NK-92 treated with Interleukin-12 subunit alpha and Interleukin-12 subunit beta, amount 100 ng/mL, for 24 hours (cell line): ENCODE results near the gene MAGI2.
"Not testable (repeated sequence)": the region's sequence is repeated elsewhere in the genome, so short reads cannot be mapped to it uniquely, and the experiment has no call there.

Source experiments
- DNase-seq: peaks from one replicate; lab custom pipeline; 2025; lab: John Stamatoyannopoulos, UW

Gene MAGI2

DNA sequence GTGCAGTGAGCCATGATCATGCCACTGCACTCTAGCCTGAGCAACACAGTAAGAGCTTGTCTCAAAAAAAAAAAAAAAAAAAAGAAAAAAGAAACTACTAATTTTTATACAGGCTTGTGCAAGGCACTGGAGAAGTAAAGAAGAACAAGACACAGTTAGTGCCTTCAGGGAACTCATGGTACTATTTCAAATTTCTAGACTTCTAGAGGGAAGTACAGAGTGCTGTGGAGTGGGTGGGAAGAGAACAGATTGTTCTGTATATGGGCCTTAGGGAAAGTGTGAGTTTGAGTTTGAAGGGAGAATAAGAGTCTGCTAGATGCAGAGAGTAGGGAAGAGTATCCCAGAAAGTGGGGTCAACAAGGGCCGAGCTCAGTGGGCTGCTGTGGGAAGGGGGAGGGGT, 1420.1 kb downstream of the MAGI2 start:
- no peak for DNase-seq

DNA sequence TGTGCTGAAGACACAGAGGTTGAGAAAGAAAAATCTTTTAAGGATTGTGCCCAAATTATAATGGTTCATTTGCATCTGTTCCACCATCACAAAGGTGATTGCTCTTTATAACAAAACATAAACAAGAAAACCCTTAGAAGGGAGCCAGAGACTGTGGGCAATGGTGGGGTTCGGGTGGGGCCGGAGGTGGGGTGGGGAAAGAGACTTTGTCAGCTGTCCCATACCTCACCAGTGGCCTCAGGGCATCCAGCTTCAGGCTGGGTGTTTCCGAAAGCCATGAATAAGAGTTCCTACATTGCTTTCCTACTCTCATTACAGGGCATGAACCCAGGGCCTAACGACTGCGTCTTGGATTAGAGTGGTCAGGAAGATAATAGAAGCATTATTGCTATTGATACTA, 1427.0 kb downstream of the MAGI2 start:
- DNase-seq, result no peak

DNA sequence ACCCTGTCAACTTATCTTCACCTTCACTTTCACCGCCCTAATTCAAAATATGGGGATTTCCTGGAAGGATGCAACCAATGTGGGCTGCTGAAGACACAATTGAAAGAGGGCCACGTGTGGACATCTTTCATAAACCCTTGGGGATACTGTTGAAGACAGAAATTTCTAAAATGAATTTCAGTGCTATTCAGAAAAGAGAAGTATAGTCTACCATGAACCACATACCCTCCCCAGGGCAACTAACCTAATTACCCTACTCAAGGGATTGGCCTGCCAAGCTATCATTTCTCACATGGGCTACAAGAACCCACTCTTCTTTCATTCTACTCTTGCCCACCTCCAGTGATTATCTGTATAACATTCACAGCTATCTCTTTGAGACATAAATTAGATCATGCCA, 1428.9 kb downstream of the MAGI2 start:
- DNase-seq, result no peak

DNA sequence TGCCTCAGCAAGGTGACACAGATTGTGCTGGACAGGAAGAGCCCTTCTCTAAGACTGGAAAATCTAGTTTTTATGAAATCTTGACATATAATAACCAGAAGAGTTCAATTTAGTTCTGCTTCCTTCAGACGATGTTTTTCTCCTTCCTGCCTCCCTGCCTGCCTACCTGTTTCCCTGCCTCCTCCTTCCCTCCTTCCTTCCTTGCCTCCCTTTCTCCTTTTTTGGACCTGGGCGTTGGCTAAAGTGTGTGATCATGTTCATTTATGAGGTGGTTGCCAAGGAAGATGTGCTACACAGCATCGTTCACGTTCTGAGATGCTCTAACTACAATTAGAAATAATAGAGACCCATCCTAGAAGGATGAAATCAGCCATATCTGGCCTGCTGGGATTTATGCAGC, 1430.3 kb downstream of the MAGI2 start:
- DNase-seq, result no peak

DNA sequence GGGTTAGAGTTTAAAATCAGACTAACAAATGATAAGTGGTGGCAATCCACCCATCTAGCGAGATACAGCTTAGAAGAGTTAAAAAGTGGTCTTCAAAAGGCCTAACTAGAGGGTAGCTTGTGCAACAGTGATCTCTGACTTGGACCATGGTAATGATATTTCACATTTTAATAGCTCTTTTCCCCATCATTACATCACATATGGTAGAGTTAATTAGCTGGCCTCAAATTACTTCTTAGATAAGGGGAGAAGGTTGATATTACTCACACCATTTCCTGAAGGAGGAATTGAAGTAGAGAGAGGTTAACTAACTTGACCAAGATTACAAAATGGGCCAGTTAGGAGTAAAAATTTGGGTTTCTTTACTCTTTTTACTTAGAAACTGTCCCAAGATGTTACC, 1431.3 kb downstream of the MAGI2 start:
- no peak for DNase-seq

DNA sequence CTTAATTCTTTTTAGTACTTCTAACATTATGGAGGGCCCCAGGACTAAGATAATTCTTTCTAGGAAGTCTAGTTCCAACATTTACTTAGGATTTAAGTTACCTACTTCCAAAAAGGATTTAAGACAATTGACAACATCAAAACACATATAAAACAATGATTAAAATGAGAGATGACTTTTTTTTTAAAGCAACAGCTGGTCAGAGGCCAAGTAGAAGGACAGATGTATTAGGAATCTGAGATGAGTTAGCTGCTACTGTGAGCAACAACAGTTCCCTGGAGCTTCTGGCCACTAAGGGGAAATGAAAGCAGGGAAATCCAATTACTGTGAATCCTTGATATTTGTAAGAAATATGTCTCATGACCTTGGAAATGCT, 1432.6 kb downstream of the MAGI2 start:
- DNase-seq, result no peak

DNA sequence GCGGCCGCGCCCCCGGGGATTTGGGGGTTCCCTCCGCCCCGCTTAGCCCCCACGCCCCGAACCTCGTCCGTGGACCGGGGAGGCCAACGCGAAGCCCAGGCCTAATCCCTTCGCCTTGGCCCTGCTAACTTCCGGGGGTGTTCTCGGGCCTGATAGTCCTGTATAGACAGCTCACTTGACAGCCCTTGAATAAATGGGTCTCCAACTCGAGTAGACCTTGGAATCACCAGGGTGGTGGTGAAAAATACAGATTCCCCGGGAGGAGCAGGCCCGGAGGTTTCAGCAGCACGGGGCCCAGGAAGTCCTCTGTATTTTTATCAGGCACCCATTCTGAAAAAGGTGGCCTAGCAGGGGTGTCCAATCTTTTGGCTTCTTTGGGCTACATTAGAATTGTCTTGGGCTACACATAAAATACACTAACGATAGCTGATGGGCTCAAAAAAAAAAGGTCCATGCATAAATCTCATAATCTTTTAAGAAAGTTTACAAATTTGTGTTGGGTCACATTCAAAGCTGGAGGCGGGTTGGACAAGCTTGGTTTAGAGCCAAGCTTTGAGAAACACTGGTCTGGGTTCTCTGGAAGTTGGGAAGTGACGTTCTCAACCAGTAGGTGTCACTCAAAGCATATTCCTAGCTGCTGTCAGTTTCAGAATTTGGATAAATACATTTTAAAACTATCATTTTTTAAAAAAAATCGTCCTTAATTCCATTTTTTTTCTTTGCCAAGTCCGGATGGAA, 1433.2 kb downstream of the MAGI2 start:
- no peak for DNase-seq

DNA sequence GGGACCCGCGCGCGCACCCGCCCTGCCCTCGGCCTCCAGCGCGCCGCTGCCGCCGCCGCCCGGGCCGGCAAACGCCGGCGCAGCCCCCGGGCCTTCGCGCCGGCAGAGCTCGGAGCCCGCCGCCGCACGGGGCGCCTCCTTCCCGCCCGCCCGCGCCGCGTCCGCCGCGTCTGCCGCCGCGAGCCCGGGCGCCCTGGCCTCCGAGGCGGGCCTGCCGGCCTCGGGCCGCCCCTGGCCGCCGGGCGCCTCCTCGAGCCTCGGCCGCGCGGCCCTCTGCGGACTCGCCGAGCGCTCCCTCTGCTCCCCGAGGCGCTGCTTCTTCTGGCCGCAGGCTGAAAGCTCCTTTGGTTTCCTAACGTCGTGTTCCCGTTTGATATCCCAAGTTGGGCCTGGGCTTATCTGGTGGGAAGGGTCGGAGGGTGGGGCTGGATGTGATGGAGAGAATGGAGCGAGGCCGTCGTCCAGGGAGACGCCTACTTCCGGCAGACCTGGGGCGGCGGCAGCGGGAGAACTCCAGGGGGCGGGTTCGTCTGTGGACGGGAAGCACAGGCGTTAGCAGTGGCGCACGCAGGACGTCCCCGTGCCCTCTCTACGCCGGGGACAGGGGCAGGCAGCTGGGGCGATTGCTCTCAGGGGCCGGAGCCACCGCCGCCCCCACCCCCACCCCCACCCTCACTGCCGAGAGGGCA, 1433.9 kb downstream of the MAGI2 start:
- DNase-seq, result no peak

DNA sequence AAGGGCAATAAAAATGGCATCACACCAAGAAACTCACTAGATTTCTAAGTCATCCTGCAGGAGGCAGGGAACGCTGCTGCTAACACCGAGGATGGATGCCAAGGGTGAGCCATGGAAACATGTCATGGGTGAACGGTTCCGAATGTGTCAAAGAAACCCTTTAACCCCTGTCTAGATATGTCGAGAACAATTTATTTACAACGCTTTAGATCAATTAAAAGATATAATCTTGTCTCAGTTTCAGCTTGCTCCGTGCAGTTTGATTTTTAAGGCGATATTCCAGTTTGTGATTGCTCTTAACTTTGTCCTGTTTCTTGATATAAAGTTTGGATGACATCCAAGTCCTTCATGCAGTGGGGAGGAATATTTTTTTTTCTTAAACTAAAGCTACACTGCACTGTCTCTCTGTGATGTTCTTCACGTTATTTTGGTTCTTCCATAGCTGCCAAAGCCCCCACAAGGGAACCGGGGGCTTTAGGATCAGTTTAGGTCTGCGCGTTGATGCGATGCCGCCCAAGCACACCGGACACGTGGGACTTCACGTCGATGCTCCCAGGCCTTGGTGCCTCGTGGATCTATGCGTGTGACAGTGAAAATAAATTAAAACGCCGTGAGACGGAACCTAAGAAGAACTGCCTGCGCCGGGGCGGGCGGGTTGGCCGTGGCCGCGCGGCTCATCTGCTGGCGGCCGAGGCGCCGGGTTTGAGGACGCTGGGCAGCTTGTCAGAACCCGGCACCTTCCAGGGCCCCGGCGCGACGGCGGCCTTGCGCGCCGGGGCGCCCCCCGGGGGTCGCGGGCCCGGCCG, 1434.6 kb downstream of the MAGI2 start:
- no peak for DNase-seq

DNA sequence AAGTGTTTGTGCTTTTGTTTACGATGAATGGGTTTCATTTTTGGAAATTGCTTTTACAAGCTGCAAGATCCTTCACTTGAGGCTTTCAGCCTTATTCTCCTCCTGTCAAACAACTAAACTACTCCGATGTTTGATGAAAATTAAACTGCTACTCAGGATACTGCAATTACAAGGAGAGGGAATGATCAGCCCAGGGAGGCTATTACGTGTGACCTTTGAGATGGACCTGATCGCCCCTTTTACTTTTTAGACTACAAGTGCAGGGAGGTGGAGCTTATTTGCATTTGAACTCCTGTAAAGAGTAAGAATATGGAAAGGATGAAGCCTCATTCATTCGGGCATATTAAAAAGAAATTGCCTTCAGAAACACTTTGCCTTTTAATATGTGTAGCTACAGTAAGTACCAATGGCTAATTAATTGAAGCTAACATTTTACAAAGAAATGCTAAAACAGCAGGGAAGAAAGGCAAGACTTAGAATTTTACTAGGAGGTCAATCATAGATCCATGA, 1435.8 kb downstream of the MAGI2 start:
- DNase-seq, result no peak

DNA sequence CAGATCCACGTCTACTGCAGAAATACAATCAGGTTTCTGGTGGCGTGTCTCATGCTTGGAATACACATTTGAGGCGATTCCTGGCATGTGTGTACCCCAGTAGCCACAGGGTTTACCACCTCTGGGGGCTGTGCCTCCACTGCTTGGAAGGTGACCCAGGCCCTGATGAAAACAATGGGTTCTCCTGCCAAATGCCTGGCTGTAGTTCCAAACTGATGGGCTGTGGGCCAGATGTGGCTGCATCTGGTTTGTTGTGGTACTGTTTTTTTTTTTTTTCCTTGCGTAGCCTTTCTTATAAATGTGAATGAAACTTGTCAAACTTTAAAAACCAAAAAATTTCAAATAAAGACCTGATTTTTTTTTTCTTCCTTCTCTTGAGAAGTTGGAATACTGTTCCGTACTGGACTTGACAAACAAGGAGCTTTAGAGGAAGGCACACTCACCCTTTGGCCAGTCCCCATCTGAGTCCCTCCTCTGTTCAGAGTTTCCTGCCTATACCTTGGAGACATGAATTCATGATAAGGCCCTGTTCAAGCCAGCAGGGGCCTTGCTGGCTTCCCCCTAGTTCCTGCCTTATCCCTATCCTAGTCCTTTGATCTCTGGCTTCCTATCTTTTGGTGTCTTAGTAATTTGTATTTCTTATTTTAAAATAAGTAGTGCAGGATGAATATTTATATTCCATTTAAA, 1437.8 kb downstream of the MAGI2 start:
- DNase-seq, result no peak

DNA sequence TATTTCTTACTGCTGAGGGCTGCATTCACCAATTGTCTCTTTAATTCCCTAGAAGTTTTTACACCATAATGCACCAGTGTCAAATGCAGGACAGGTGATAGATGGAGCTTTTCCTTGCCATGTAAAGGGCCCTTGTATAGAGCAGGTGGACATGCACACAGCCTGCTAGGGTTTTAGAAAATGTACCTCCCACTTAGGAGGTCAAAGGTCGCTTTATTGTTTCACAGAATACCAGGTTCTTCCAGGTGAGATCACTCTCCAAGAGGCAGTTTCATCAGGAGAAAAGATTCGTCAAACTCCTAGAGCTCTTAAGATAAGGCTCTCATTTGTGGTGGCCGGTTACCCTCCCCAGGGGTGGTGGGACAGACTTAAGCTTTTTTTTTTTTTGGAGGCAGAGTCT, 1439.1 kb downstream of the MAGI2 start:
- DNase-seq, result no peak

DNA sequence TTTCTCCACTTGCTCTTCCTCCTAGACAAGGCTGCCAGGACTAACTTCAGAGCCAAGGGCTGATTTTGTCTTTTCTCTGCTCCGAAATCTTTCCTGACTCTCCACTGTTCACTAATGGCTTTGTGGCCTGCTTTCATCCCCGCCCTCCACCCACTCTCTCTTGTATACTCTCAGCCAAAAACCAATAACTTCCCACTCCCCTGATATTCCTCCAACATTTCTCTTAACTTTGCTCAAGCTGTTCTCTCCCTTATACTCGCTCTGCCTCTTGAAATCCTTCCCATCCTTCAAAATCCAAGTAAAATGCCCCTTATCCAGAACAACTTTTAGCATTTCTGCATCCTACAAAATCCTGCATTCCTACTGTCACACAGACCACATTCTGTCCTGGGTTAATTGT, 1440.1 kb downstream of the MAGI2 start:
- DNase-seq, result no peak

DNA sequence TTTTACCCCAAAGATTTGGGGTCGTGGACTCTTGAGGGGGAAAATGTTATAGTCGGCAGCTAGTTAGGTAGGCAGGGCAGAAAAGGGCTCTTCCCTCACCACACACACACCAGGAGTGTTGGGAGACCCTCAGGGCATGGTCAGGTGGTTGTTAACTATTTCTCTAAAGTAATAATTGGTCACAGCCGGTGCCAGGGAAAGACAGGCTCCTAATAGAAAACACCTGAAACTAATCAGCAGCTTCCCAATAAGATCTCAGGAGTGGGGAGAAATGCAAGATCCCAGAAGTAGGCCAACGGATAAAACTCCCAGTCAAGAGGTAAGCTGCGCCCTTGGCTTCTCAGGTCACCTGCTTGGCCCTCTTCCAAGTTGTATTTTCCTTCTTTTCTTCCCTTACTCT, 1441.8 kb downstream of the MAGI2 start:
- no peak for DNase-seq

DNA sequence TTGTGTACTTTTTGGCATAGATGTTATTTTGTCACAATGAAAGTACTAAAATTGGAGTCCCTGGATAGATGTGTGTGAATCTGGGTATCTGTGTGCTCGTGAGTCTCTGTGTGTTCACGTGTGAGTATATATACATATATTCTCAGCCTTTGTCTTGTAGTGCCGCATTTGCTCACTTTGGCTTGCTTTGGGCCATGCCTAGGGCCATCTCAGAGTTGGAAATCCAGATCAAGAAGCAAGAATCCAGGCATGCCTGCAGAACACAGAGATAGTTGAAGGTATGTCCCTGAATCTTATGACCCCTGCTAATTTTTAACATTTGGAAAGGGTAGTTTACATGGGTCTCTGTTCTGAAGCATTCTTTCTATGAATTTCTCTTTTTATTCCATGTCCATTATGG, 1446.2 kb downstream of the MAGI2 start:
- DNase-seq, result no peak

DNA sequence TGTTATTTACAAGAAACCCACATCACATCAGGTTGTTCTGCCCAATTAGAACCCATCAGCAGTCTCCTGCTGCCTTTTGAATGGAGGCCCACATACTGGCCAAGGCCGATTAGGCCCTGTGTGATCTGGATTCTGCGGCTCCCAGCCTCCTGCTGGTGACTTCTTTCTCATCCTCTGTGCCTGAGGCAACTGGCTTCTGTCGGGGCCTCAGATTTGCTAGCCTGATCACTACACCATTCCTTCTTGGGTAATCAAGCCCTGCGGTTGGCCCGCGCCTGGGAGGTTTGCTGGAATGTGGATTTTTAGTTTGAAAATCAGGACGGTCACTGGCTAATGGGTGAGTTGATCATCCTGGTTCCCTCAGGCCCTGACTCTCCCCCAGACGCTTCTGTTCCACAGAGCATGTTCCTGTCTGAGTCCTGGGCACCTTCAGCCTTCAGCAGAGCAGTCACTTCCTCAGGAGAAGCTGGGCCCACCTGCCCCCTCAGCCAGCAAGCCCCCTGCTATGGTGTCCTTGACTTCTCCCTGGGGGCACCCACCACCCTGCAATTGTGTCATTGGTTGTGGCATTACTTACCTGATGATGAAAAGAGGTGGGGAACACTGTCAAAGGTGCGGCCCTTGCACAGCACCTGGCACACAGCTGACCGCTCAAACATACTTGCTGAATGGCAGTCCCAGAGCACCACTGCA, 1447.3 kb downstream of the MAGI2 start:
- DNase-seq, result no peak

DNA sequence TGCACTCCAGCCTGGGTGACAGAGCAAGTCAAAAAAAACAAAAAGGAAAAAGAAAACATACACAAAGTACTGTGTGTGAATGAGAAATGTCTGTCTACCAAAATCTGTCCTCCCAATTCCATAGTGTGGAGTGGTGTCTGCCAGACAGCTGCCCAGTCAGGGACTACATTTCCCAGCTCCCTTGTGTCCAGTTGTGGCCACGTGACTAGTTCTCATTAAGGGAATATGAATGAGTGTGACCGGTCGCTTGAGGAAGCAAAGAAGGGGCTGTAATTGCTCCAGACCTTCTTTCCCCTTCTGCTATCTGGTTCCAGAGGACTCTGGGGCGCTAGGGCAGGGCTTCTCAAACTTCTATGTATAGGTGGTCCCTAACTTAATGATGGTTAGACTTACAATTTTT, 1450.8 kb downstream of the MAGI2 start:
- DNase-seq, result no peak

DNA sequence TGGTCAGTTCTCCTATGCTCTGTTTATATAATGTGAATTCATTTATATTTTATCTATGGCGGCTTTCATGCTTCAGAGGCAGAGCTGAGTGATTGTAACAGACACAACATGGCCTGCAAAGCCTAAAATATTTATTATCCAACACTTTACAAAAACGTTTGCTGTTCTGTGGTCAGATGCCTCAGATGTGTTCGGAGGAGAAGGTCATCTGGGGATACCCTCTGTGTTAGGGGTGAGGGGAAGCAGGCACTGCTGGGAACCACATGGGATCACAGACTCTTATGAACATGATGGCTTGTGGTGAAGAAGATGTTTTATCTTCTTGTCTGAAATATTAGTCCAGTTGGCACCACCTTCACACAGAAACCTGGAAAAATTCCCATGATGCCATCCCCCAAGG, 1451.4 kb downstream of the MAGI2 start:
- no peak for DNase-seq

DNA sequence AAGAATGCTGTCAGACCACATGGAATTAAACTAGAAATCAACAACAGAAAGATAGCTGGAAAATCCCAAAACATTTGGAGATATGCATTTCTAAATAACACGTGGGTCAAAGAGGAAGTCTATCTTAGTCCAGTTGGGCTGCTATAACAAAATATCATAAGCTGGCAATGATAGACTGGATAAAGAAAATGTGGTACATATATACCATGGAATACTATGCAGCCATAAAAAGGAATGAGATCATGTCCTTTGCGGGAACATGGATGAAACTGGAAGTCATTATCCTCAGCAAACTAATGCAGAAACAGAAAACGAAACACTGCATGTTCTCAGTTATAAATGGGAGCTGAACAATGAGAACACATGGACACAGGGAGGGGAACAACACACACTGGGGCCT, 1454.3 kb downstream of the MAGI2 start:
- not testable (repeated sequence) for DNase-seq

DNA sequence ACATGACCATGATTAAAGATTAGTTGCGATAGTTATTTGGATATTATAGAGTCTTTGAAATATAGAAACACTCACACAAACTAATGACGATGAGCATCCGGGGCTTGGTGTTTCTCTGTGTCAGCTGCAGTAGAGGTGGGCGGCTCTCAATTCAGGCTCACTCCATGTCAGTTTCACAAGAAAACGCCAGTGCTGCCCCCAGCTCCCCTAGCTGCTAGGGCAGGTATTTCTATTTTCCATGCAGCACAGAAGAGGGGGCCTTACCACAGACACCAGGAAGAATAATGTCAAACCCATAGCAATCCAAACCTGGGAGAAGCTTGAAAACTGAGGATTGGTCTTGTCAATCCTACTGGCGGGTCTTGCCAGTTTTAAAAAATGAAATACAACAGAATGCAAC, 1457.8 kb downstream of the MAGI2 start:
- no peak for DNase-seq

DNA sequence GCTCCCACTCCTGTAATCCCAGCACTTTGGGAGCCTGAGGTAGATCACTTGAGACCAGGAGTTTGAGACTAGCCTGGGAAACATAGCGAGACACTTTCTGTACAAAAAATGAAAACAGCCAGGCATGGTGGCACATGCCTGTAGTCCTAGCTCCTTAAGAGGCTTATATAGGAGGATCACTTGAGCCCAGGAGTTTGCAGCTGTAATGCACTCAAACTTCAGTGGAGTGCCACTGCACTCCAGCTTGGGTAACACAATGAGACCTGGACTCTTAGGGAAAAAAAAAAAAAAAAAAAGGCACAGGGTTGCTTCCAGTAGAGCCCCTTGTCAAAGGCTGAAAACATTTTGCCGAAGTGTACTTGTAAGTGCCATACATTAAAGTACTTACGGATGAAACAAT, 1459.6 kb downstream of the MAGI2 start:
- DNase-seq, result no peak

DNA sequence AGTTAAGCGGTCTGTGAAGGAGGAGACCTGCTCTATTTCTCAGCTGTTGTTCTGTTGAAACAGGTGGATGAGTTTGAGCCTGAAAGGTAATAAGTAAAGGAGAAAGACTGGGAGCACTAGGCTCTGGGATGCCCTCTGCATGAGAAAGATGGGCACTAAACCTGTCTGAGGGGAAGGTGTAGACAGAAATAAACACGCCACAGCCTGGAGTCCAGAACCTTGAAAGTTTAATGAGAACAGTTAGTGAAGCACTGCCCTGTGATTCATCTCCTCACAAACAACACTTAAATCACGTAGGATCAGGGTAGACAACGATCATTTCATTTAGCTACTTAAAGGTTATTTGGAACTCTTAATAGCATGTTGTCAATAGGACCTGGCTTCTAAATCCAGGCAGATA, 1461.8 kb downstream of the MAGI2 start:
- no peak for DNase-seq
